Adrenal gland (tissue), 12 donors: ENCODE measurements around the gene VPS37D. TPM values are rescaled to one million over a fixed set of nuclear protein-coding genes. Genes with fewer than 3 reads are reported as not detected.

Source experiments
- DNase-seq, 7 donors: peaks; one replicate each; pipeline ENCODE4 v3.0.0-alpha.2; 2019 to 2020
- H3K27ac ChIP-seq, 5 donors: fragments of 200-600 bp; sonication (generic) in 4 of 5; 1 replicate in 3 of 5; 2 replicates in 2 of 5; pipeline versions ENCODE4 v1.5.1 to v1.8.0; 2016 to 2020; ENCODE audit warnings: mild to moderate bottlenecking in 1 of 5
- H3K27me3 ChIP-seq: fragments of 200-600 bp; 2 replicates; pipeline ENCODE4 v1.8.0; 2021
- H3K36me3 ChIP-seq, 2 donors: fragments of 200-600 bp; replicated peaks in 1 of 2; 1 replicate in 1 of 2; 2 replicates in 1 of 2; pipeline versions ENCODE4 v1.5.1 to v1.8.0; 2018 to 2022
- H3K4me1 ChIP-seq, 2 donors: fragments of 200-600 bp; replicated peaks in 1 of 2; 1 replicate in 1 of 2; 2 replicates in 1 of 2; pipeline versions ENCODE4 v1.5.1 to v1.8.0; 2018 to 2021
- H3K4me3 ChIP-seq, 4 donors: fragments of 200-600 bp; sonication (generic) in 3 of 4; one replicate each; pipeline ENCODE4 v1.5.1; 2016 to 2018
- H3K9me3 ChIP-seq, 3 donors: fragments of 200-600 bp; sonication (generic) in 1 of 3; replicated peaks in 1 of 3; 1 replicate in 2 of 3; 2 replicates in 1 of 3; pipeline versions ENCODE4 v1.5.1 to v1.8.0; 2016 to 2021
- CTCF ChIP-seq, 6 experiments: fragments of 450-650 bp in 4 of 6; fragments of 200-600 bp in 2 of 6; sonication (generic) in 1 of 6; IDR thresholded peaks; 1 replicate in 5 of 6; 2 replicates in 1 of 6; pipeline versions ENCODE4 v1.5.1 to v1.8.0; 2016 to 2021; ENCODE audit warnings: antibody characterized with exemption in 6 of 6, mild to moderate bottlenecking in 2 of 6, moderate library complexity in 1 of 6
- POLR2A ChIP-seq, 2 donors: fragments of 450-650 bp; IDR thresholded peaks; one replicate each; pipeline ENCODE4 v1.6.1; 2017; ENCODE audit warnings: antibody characterized with exemption in 2 of 2, mild to moderate bottlenecking in 2 of 2, moderate library complexity in 1 of 2
- WGBS, 4 donors: extraction: QIAGEN DNeasy Blood & Tissue Kit in 2 of 4; methylation state at CpG; one replicate each; pipeline versions ENCODE4 v1.1.5 to v1.1.7; 2013 to 2017; 5-methylcytosine and 5-hydroxymethylcytosine counted together
- intact Hi-C, 2 donors: fragments of 100-400 bp; cut with DNase I; formaldehyde crosslinking; loops; one replicate each; pipeline versions ENCODE4 v1.14.1 to v1.15.0; 2022 to 2023
- polyA plus RNA-seq, 3 donors: library from polyadenylated mRNA; stranded (reverse); fragments of 200-250 nt in 2 of 3; fragments of 350-450 nt in 1 of 3; fragmentation: Illumina TruSeq in 1 of 3; extraction: RNeasy Lipid Tissue Mini Kit (QIAGEN cat#74804) in 1 of 3; gene quantifications; one replicate each; pipeline ENCODE4 v1.2.3, GENCODE V29; 2013 to 2014
- total RNA-seq, 9 donors: library from RNA; depleted of rRNA in 4 of 9; stranded (reverse); fragments of >200 nt in 4 of 9; fragments of 120-200 nt in 1 of 9; fragmentation: NEBNext Ultra II Directional in 1 of 9; extraction: Animal tissue kit (Norgen Biotek cat#: 25700) in 1 of 9; gene quantifications; one replicate each; pipeline versions ENCODE4 v1.1.0 to v1.2.4, GENCODE V29; 2013 to 2023
- donor health status: healthy with polysubstance abuse.
- donor health status: Bipolar disorder and iron deficiency.
- donor health status: DM: yes; HTN: yes; CAD: no.
- donor health status: DM: no; HTN: no; CAD: no.
- donor health status: DM: no; HTN: no; CAD: no.
- donor health status: DM: yes; HTN: yes; CAD: no.

The VPS37D gene
- total and polyA plus RNA-seq, 12 donors = 0.20 to 7.0 (median 2.0) TPM

DNA sequence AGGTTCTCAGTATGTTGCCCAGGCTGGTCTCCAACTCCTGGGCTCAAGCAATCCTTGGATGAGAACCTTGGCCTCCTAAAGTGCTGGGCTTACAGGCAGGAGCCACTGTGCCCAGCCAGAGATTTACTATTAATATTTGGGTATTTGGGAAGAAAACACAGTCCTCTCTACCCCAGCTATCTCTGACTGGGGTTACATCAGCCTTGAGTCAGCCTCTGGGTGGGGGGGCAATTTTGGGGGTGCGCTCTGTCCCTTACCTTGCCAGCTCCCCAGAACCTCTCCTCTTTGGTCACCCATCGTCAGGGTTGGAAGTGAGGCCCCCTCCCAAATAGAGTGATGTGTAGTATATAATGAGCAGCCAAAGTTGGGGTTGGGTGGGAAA is 45.1 kb upstream of the VPS37D start:
- DNase-seq = peak in 2 of 7 donors; percentile 53 to 56
- 6 to 18% (median 11%) methylated on average over 2 of the region's 2 CpGs for WGBS, 4 donors
- H3K27me3 ChIP-seq = no peaks in the 10 kb centered on the region
- no peak for TF ChIP-seq CTCF (IDR thresholded peaks at IDR 0.05)
- TF ChIP-seq POLR2A (IDR thresholded peaks at IDR 0.05) = no peak
- no peaks in the 10 kb centered on the region for H3K9me3 ChIP-seq
- H3K4me3 ChIP-seq = peak overlapping the region in 1 of 4 donors; percentile 64
- intact Hi-C loops = no loop called here
- no peaks in the 10 kb centered on the region for H3K36me3 ChIP-seq
- peaks cover 12 to 19% of the 10 kb centered on the region in 2 donors for H3K4me1 ChIP-seq
- peak overlapping the region in 4 of 5 donors; percentile 55 to 88 (median 68) for H3K27ac ChIP-seq

DNA sequence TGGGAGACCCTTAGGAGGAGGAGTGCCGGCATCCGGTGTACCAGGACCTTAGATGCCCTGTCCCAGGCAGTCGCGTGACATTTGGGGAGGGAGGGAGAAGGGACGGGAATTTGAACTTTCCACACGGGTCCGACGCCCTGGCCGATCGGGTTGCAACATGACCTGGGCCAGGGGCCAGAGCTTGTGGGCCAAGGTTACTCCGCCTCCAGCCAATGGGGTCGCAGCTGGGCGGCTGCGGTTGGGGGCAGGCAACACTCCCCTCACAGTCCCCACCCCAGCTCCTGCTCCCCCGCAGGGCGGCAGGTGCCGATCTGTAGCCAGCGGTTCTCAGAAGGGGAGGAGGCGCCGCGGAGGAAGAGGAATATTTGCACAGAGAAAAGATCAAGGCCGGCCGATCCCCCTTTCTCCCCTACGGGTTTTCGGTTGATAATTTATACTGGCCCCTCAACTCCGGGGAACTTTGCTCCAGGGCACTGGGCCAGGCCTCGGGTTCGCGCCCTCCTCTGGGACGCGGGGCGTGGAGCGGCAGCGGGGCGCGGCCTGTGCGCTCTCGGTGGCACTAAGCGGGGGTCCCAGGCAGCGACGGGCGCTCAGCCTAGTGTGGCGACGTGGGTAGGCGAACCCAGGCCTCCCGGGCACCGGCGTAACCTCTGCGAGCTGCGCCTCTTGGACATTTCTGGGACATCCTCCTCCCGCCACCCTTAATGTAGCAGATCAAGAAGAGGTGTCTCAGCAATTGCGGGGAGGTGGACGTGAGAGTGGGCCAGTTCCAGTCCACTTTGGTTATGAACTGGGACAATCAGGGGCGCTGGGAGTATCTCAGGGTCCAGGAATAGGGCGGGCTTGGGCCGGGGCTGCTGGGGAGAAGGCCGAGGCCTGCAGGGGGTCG is 44.5 kb upstream of the VPS37D start:
- Histone ChIP-seq H3K9me3 (no peaks in the 10 kb centered on the region), H3K27me3 (peaks cover 4% of the 10 kb centered on the region), H3K4me3 (peak overlapping the region; percentile 15 to 64 (median 44)), H3K4me1 (peaks cover 12 to 19% of the 10 kb centered on the region in 2 donors), H3K27ac (peak overlapping the region; percentile 55 to 88 (median 65)), H3K36me3 (no peaks in the 10 kb centered on the region)
- TF ChIP-seq POLR2A (IDR thresholded peaks at IDR 0.05) = peak in 1 of 2 donors; percentile 76
- TF ChIP-seq CTCF (IDR thresholded peaks at IDR 0.05) = no peak
- intact Hi-C loops = no loop called here
- WGBS, 4 donors = 0 to 4% (median 2%) methylated on average over 22 to 58 of the region's 58 CpGs
- peak; percentile 76 to 93 (median 89) for DNase-seq

DNA sequence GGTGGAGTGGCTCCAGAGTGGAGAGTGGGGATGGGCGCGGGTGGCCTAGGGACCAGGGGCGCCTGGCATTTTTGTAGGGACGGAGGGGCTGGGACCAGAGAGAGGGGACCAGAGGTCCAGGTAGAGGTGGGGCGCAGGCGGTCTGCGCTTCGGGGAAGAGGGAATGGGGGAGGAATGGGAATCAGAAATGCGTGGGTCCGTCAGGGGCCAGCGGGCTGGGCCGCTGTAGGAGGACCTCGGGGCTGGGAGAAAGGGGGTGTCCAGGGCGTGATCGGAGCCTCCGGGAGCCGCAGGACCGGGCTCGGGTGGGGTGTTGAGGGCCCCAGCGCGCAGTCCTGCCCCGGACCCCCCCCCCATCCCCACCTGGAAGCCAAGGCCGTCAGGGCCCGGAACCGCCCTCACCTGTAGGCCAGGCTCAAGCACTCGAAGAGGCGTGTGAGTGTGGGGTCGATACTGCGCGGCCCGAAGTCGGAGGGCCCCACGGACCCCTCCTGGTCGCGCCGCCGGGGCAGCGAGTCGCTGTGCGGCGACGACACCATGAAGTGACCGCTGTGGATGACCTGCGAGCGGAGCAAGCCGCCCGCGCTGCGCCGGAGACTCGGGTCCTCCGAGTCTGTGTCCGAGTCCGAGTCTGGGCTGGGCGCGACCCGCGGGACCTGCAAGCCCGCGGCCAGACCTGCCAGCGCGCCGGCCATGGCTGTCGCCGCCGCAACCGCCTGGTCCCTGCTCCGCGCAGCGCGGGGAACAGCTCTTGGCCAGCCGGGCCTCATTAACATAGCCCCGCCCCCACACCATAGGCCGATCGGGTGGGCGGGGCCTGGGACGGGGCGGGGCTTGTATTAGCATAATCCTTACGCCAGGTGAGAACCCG is 43.6 kb upstream of the VPS37D start, which contains the start of gene MLXIPL:
MLXIPL (minus strand) TSS at position 725 of the 871 bp plus-strand sequence; CDS start at position 695, 30 bp downstream.
- TF ChIP-seq POLR2A (IDR thresholded peaks at IDR 0.05) (peak; percentile 64 to 91), CTCF (IDR thresholded peaks at IDR 0.05) (no peak)
- Histone ChIP-seq H3K9me3 (no peaks in the 10 kb centered on the region), H3K27ac (peak within 1 kb of the TSS; percentile 55 to 88 (median 65)), H3K27me3 (peaks cover 4% of the 10 kb centered on the region), H3K4me1 (peaks cover 12 to 19% of the 10 kb centered on the region in 2 donors), H3K36me3 (no peaks in the 10 kb centered on the region), H3K4me3 (peak within 1 kb of the TSS; percentile 15 to 78 (median 52))
- WGBS, 4 donors = 2 to 7% (median 3%) methylated on average over 22 to 80 of the region's 80 CpGs
- intact Hi-C loops = no loop called here
- DNase-seq = peak; percentile 86 to 96 (median 91)

DNA sequence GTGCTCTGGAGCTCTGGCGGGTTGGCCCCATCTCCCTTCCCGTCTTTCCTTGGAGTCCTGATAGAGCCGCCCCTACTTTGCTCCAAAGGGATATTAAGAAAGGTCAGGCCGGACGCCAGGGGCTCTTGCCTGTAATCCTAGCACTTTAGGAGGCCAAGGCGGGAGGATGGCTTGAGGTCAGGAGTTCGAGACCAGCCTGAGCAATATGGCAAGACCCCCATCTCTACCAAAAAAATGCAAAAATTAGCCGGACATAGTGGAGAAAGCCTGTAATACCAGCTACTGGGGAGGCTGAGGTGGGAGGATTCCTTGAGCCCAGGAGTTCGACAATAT is 43.0 kb upstream of the VPS37D start:
- Histone ChIP-seq H3K27ac (no peak overlapping the region), H3K4me3 (peak overlapping the region in 1 of 4 donors; percentile 64), H3K9me3 (no peaks in the 10 kb centered on the region), H3K36me3 (no peaks in the 10 kb centered on the region), H3K27me3 (peaks cover 4% of the 10 kb centered on the region), H3K4me1 (peaks cover 12 to 19% of the 10 kb centered on the region in 2 donors)
- 38 to 56% (median 39%) methylated on average over 6 to 9 of the region's 9 CpGs for WGBS, 4 donors
- no peak for TF ChIP-seq CTCF (IDR thresholded peaks at IDR 0.05)
- no peak for TF ChIP-seq POLR2A (IDR thresholded peaks at IDR 0.05)
- intact Hi-C loops = no loop called here
- no peak for DNase-seq
